Psoas muscle (tissue), 8 donors: ENCODE results near the gene C14orf180. TPM values are rescaled to one million over a fixed set of nuclear protein-coding genes. Genes with fewer than 3 reads are reported as not detected.

Source experiments
- ATAC-seq, 4 donors: fragments of 200-7000 bp; cut with Tn5 transposase; one replicate each; pipeline ENCODE4 v1.9.1; 2020; ENCODE audit warnings: moderate library complexity in 3 of 4, mild to moderate bottlenecking in 2 of 4
- DNase-seq, 2 donors: peaks; one replicate each; pipeline ENCODE4 v3.0.0-alpha.2; 2020
- H3K27ac ChIP-seq: fragments of 200-600 bp; one replicate; pipeline ENCODE4 v1.8.0; 2022
- H3K27me3 ChIP-seq, 3 donors: fragments of 200-600 bp in 1 of 3; one replicate each; pipeline versions ENCODE4 v1.6.1 to v1.8.0; 2013 to 2022; ENCODE audit warnings: low read length in 2 of 3, mild to moderate bottlenecking in 2 of 3, moderate library complexity in 1 of 3; ENCODE audit not compliant: insufficient read depth in 3 of 3
- H3K36me3 ChIP-seq, 2 donors: fragments of 200-600 bp in 1 of 2; one replicate each; pipeline versions ENCODE4 v1.6.1 to v1.8.0; 2013 to 2022; ENCODE audit warnings: low read depth in 1 of 2, mild to moderate bottlenecking in 1 of 2, moderate library complexity in 1 of 2; ENCODE audit not compliant: insufficient read depth in 1 of 2
- H3K4me1 ChIP-seq: fragments of 200-600 bp; one replicate; pipeline ENCODE4 v1.8.0; 2022
- H3K4me3 ChIP-seq: fragments of 200-600 bp; one replicate; pipeline ENCODE4 v1.8.0; 2022; ENCODE audit warnings: mild to moderate bottlenecking
- H3K9me3 ChIP-seq: fragments of 200-600 bp; one replicate; pipeline ENCODE4 v1.8.0; 2022
- CTCF ChIP-seq: fragments of 200-600 bp; IDR thresholded peaks from one replicate; pipeline ENCODE4 v1.8.0; 2022; ENCODE audit warnings: antibody characterized with exemption
- WGBS, 3 donors: extraction: QIAGEN DNeasy Blood & Tissue Kit; methylation state at CpG; one replicate each; pipeline versions ENCODE4 v1.1.6 to v1.1.7; 2013; 5-methylcytosine and 5-hydroxymethylcytosine counted together
- intact Hi-C, 2 donors: fragments of 100-400 bp; cut with DNase I; formaldehyde crosslinking; loops; one replicate each; pipeline versions ENCODE4 v1.11.0 to v1.14.2; 2022
- polyA plus RNA-seq, 3 donors: library from polyadenylated mRNA; stranded (reverse); fragments of 200-250 nt; gene quantifications; one replicate each; pipeline ENCODE4 v1.2.3, GENCODE V29; 2013
- total RNA-seq, 4 donors: library from RNA; stranded (reverse); fragmentation: NEBNext Ultra II Directional in 2 of 4; extraction: Animal tissue kit (Norgen Biotek cat#: 25700) in 2 of 4; gene quantifications; one replicate each; pipeline versions ENCODE4 v1.2.1 to v1.2.4, GENCODE V29; 2021 to 2023
- donor health status: healthy with polysubstance abuse.
- donor health status: DM: no; HTN: no; CAD: no; lungs with moderate emphysema.
- donor health status: Bipolar disorder and iron deficiency.
- donor health status: healthy.
- donor health status: DM: yes; HTN: yes; CAD: no.
- donor health status: DM: no; HTN: no; CAD: no.
- donor health status: DM: no; HTN: no; CAD: no.
- donor health status: DM: yes; HTN: yes; CAD: no.

Gene C14orf180
- total and polyA plus RNA-seq, 7 donors, result 0.32 to 7.3 (median 0.58) TPM

- Histone ChIP-seq H3K27ac (no peak overlapping the region), H3K27me3 (peaks cover 0 to 74% (median 9%) of the 10 kb centered on the region in 3 donors), H3K4me1 (no peaks in the 10 kb centered on the region), H3K4me3 (no peak overlapping the region), H3K9me3 (no peaks in the 10 kb centered on the region), H3K36me3 (no peaks in the 10 kb centered on the region)
- ATAC-seq, result no peak
- peak in 1 of 2 donors; percentile 4 for DNase-seq
- WGBS, 3 donors, result 77 to 88% (median 84%) methylated on average over 11 of the region's 11 CpGs
- intact Hi-C loops, result no loop called here
- no peak for TF ChIP-seq CTCF
Measured at GRCh38 chr14:104597576-104597975, 18.0 kb downstream of the C14orf180 start.

- no peaks in the 10 kb centered on the region for H3K9me3 ChIP-seq
- peaks cover 0 to 80% (median 15%) of the 10 kb centered on the region in 3 donors for H3K27me3 ChIP-seq
- intact Hi-C loops, result no loop called here
- H3K27ac ChIP-seq, result no peak overlapping the region
- no peaks in the 10 kb centered on the region for H3K36me3 ChIP-seq
- no peak overlapping the region for H3K4me3 ChIP-seq
- DNase-seq (peak; percentile 24 to 46), ATAC-seq (peak in 3 of 4 donors; percentile 38 to 89 (median 70))
- TF ChIP-seq CTCF, result no peak
- 19 to 25% (median 21%) methylated on average over 28 of the region's 28 CpGs for WGBS, 3 donors
- no peaks in the 10 kb centered on the region for H3K4me1 ChIP-seq
Measured at GRCh38 chr14:104598039-104598909, 18.7 kb downstream of the C14orf180 start.

GRCh38 chr14:104598910-104599273, 19.3 kb downstream of the C14orf180 start:
- DNase-seq (peak in 1 of 2 donors; percentile 1), ATAC-seq (peak in 1 of 4 donors; percentile 9)
- Histone ChIP-seq H3K27ac (no peak overlapping the region), H3K4me3 (no peak overlapping the region), H3K36me3 (no peaks in the 10 kb centered on the region), H3K9me3 (no peaks in the 10 kb centered on the region), H3K4me1 (no peaks in the 10 kb centered on the region), H3K27me3 (peaks cover 0 to 83% (median 17%) of the 10 kb centered on the region in 3 donors)
- WGBS, 3 donors, result 27 to 55% (median 29%) methylated on average over 12 of the region's 12 CpGs
- intact Hi-C loops, result no loop called here
- TF ChIP-seq CTCF, result no peak

GRCh38 chr14:104599446-104599845, 19.9 kb downstream of the C14orf180 start:
- no peak for TF ChIP-seq CTCF
- Histone ChIP-seq H3K4me3 (no peak overlapping the region), H3K27me3 (peaks cover 0 to 89% (median 23%) of the 10 kb centered on the region in 3 donors), H3K4me1 (no peaks in the 10 kb centered on the region), H3K27ac (no peak overlapping the region), H3K36me3 (no peaks in the 10 kb centered on the region), H3K9me3 (no peaks in the 10 kb centered on the region)
- ATAC-seq, result no peak
- WGBS, 3 donors, result 79 to 90% (median 90%) methylated on average over 7 of the region's 7 CpGs
- DNase-seq, result peak in 1 of 2 donors; percentile 2
- intact Hi-C loops, result no loop called here
